ENCODE data around the gene ZMYND10.

The ZMYND10 gene

DNA sequence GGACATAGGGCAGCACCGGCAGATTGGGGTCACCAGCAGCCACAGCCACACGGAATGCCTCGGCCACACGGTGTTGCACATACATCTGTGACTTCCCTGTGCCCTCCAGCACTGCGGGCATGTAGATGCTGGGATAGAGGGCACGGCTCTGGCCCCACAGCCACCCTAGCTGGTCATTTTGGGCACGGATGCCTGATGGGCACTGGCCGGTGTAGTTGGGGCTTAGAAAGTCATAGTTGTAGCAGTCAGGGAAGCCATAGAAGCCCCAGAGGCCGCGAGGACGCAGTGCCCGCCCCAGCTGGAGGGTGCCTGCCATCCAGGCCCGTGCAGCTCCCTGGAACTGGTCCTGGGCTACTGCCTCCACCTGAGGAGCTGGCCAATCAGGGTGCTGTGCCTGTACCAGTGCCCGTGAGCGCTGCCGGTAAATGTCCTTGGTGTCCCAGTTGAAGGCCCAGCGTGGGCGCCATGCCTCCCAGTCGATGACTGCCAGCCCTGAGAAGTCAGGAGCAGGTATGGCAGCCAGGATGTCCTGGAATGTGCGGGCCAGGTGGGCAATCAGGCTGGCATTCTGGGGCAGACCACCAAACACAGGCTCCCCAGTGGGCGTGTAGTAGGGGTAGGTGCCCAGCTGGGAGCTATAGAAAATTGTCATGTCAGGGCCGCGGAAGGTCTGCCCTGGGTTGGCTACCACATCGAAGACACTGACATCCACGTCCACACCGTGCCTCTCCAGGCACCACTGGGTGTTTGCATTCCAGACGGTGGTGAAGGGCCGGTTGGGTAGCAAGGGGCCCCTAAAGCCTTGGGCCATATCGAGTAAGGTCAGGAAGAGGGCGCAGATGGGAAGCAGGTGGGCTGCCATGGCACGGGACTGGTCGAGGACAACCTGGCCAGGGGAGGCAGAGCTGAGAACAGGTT, 43.2 kb downstream of the ZMYND10 start:
- no peak for DNase-seq (ENCODE audit: low spot score)

DNA sequence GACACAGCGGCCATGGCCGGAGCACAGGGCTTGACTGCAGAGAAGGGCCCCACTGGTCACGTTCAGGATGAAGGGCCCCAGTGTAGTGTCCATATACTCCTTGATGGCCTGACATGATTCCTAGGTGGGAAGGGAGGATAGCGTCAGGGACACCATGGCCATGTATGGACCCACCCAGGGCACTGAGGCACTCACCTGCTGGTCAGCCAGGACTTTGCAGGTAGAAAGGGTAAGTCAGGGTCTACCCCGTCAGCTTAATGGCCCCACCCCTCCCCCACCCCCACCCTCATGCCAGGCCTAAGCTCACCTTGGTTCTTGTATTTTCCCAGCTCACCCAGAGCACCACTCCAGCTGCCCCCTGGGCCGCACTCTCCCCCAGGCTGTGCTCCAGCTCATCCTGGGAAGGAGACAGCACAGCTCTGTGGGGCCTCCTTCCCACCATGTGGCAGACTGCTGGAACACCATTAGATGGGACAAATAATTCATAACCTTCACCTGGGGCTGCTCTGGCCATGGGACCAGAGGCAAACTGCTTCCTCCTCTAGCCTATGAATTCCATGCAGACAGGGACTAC, 44.8 kb downstream of the ZMYND10 start:
- no peak for DNase-seq (ENCODE audit: low spot score)

DNA sequence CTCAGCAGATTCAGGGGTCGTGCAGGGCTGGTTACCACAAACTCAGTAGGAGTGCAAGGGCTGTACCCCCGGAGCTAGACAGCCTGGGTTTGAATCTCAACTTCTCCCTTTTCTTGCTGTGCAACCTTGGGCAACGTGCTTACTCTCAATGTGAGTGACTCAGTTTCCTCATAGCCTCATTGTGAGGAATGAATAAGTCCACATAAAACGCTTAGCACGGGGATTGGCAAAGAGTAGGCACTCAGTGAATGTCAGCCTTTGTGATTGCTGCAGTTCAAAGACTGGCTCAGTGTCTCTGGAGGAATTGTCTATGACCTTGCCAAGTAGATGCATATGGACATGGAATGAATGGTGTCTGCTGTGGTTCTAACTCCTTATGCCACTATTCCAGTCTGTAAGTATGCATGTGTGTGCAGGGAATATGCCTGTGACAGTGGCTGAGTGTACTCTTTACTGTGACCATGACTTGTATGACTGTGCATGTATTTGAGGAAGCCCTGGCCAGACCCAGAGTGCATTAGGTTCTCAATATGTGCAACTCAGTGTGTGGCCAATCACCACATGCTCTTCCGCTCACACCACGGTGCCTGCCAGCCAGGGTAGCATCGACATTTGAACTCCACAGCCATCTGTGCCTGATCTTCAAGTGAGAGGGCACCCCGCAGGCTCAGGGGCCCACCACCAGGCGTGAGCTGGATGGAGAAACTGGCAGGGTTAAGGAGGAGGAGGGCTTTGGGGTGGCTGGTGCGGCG, 45.4 kb downstream of the ZMYND10 start:
- DNase-seq (ENCODE audit: low spot score): peak; percentile 61

DNA sequence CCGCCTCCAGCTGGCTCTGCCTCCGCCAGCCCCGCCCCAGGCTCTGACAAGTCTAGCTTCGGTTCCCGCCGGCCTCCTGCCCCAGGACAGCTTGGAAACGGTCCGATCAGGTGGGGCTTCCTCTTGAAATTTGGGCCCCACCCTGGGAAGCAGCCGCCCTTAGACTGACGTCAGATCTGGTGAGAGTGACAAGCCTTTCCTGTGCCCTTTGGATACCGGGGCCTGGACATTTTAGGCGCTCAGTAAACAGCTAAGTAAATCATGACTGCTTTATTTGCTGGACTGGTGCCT, 45.9 kb downstream of the ZMYND10 start:
- DNase-seq (ENCODE audit: low spot score): no peak

DNA sequence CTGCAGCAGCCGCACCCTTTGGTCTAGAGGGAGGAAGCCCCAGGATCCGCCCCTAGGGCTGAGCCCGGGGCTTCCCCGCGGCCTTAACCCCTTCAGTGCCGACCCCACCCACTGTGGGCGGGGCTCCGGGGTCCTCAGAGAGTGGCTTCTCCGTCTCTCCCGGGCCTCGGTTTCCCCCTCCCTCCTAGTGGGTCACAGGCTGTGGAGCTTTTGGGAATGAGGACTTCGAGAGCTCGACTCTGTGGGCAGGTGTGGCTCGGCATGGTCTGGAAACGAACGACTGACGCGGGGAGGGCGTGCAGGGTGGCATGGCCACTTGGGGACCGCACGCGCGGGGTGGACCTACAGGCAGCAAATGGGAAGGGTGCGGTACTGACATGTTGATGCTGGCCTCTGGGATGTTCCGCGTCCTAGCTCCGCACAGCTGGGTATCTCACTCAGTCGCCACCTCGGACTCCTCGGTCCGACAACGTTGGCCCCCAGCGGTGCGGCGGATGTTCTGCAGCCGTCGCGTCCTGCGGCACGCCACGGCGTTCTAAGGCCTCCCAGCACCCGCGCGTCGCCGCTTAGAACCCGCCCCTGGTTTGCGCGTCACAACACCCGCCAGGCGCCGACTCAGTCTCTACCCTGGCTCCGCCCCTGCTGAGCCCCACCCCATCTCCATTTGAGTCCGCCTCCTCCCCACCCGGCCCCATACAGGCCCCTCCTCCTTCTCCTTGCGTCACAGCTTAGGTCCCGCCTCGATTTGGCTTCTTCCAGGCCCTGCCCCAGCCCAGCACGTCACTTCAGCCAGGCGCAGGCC, 46.5 kb downstream of the ZMYND10 start, which contains the start of the genes HYAL3 and NAA80:
TSS of gene HYAL3 (minus strand) at position 570 of the 802 bp plus-strand sequence. CDS start 3,803 bp downstream, outside the sequence.
TSS of gene NAA80 (minus strand) at position 570 of the 802 bp plus-strand sequence. CDS start 1,942 bp downstream, outside the sequence.
- DNase-seq (ENCODE audit: low spot score): peak; percentile 100

DNA sequence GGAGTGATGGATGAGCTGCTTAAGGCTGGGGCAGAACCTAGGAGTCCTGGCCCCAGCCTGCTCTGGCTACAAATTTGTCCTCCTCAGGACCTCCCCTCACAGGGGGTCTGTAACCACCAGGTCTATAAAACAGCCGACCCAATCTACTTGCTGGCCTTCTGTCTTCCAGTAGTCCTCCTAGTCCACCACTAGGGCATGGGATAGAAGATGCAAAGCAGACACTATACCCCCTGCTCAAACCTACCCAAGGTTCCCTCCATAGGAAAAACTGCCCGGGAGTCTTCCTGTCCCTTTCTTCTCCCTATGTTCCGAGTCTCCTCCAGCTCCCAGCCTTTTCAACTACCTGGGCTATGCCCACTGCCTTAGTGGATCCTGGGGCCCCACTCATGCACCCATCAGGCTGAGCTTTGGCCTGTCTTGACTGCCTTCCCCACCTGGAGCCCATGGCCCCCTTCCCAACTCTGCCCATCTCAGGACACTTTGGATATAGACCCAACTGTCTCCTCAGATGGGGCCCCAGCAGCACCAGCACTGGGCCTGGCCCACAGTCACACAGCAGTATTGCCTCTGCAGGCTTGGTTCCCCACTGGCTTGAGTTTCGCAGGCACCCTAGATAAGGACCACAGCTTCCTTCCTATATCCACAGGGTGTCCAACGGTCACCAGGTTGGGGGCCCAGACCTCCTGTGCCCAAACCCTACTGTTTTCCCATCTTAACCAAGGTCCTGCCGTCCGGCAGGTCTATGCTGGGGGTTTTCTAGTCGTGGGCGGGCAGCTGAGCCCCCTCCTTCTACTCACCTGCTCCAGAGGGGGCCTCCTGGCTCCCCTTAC, 47.4 kb downstream of the ZMYND10 start:
- peak; percentile 70 for DNase-seq (ENCODE audit: low spot score)

DNA sequence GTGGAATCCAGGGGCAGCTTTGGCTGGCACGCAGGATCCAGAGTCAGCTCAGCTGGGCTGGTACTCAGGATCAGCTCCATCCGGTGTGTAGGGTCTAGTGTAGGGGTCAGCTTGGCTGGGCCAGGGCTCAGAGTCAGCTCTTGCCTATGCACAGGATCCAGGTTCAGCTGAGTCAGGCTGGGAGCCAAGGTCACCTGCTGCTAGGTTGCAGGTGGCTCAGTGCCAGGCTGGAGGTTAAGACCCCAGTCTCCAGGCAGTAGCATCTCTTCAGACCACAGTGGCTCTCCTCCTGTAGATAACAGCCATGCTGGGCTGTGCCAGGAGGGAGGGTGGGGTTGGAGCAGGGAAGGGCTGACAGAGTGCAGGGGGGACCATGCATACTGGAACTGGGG, 48.2 kb downstream of the ZMYND10 start:
- DNase-seq (ENCODE audit: low spot score): no peak

DNA sequence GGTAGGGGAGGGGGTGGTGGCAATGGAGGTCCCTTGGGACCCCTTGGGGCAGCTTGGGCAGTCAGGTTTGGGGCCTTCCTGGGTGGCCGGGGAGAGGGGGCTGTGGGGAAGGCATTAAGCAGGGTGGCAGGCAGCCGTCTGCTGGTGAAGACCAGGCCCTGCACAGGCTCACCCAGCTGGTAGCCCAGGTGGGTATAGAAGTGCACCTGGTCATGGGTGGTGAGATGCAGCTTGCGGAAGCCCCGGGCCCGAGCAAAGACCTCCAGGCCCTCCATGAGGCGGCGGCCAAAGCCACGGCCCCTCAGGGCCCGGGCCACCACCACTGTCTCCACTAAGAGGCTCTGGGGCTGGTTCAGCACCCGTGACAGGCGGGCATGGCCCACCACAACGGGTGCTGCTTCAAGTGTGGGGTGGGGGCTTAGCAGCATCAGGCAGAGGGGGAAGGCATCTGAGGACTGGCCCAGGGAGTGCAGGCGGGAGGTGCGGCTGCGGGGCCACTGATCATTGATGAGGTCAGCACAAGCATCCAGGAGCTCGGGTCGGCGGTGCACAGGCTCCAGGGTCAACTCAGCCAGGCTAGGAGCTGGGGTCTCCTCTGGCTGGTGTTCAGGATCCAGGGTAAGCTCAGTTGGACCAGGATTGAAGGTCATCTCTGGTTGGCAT, 48.7 kb downstream of the ZMYND10 start:
- DNase-seq (ENCODE audit: low spot score): peak; percentile 64

DNA sequence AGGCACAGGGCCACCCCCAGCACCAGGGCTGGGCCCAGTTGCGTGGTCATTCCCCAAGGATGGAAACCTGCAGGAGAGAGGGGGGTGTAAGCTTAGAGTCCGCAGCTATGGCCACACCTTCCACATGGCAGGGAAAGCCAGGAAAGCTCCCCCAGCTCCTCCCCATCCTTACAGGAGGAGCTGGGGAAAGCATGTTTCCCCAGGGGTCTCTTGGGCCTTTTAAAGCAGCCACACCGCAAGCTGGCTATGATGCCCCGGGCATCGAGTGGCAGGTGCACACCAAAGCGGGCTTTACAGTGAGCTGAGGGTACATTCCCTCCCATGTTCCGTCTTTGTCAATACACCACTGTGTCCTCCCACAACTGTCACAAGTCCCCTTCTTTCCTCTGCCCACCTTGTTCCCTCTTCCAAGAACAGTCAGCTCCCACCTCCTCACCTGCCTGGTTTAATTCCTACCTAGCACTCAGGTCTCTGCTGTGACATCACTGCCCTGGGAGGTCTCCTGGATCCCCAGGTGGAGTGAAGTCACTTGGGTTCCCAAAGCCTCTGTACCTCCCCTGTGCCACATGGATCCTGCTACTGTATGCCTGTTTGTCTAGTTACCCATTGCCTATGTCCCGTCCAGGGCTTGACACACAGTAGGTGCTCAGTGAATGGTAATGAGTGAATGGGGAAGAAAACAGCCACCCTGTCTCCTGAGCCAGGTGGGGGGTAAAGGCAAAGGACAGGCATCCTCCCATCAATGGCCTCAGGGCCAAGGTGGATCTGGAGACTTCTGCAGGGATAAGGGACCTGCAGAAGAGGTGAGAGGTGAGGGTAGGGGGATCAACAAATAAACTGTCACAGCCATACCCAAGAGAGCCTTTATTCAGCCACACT, 49.7 kb downstream of the ZMYND10 start:
- peak; percentile 61 for DNase-seq (ENCODE audit: low spot score)

DNA sequence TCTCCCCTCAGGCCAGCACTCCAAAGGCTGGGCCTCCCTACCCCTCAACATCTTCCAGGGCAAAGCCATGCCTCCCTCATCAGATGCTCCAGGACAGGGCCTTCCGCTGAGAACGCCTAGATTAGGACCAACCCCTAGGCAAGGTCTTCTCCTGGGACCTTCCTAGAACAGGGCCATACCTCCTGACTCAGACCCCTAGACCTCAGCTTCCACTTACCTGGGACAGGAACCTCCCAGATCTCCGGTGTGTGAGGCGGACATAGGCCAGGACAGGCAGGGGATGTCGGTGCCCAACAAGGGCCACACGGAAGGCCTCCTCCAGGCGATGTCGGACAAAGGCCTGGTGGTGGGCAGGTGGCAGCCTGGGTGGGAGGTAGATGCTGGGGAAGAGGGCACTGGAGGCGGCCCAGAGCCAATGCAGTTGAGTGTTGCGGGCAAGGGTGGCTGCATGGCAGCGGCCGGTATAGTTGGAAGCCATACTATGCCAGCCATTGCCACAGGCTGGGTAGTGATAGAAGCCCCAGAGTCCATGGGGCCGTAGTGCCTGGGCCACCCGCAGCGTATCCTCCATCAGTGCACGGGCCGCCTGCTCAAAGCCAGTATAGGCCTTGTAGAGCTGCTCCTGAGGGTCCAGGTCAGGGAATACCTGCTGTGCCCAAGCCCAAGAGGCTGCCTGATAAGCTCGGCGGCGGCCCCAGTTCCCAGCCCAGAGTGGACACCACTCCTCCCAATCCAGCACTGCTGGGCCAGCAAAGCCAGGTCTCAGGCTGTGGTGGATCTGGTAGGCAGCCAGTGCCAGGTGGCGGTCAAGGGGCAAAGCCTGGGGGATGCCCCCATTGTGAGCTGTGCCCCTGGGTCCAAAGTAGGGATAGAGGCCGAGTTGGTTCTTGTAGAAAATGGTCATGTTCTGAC, 50.8 kb downstream of the ZMYND10 start:
- no peak for DNase-seq (ENCODE audit: low spot score)

DNA sequence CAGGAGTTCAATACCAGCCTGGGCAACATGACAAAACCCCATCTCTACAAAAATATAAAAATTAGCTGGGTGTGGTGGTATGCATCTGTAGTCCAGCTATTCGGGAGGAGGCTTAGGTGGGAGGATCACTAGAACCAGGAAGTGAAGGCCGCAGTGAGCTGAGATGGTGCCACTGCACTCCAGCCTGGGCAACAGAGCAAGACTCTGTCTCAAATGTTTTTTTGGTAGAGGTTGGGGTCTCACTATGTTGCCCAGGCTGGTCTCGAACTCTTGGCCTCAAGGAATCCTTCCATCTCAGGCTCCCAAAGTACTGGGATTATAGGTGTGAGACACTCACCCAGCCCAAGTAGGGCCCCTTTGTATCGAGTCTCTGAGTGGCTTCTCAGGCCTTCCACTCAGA, 51.4 kb downstream of the ZMYND10 start:
- no peak for DNase-seq (ENCODE audit: low spot score)

DNA sequence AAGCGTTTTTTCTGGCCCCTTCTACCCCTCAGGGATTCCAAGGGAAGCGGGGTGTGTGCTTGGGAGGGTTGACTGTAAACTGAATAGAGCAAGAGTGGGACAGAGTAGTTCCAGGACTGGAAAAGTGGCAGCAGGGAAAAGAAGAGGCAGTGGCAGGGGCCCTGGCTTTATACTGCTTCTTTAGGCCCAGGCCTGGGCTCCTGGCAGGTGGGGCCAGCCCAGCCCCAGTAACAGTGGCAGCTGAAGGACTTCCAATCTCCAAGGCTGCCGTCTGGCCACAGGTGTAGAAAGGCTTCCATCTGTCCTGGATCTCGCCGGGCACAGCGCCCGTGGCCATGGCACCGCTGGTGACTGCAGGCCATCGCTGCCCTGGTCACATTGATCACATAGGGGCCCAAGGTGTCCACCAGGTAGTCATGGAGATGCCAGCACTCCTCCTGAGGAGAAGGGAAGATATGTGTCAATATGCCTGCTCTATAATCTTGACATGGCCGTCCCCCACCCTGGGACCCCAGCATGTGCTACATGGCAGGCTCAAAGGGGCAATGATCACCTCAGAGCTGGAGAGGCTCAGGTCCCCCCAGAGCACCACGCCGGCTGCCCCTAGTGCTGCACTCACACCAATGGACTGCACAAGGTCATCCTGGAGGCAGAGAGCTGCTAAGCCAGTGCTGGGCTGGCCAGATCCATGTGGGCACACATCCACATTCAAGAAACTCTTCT, 52.3 kb downstream of the ZMYND10 start:
- no peak for DNase-seq (ENCODE audit: low spot score)

DNA sequence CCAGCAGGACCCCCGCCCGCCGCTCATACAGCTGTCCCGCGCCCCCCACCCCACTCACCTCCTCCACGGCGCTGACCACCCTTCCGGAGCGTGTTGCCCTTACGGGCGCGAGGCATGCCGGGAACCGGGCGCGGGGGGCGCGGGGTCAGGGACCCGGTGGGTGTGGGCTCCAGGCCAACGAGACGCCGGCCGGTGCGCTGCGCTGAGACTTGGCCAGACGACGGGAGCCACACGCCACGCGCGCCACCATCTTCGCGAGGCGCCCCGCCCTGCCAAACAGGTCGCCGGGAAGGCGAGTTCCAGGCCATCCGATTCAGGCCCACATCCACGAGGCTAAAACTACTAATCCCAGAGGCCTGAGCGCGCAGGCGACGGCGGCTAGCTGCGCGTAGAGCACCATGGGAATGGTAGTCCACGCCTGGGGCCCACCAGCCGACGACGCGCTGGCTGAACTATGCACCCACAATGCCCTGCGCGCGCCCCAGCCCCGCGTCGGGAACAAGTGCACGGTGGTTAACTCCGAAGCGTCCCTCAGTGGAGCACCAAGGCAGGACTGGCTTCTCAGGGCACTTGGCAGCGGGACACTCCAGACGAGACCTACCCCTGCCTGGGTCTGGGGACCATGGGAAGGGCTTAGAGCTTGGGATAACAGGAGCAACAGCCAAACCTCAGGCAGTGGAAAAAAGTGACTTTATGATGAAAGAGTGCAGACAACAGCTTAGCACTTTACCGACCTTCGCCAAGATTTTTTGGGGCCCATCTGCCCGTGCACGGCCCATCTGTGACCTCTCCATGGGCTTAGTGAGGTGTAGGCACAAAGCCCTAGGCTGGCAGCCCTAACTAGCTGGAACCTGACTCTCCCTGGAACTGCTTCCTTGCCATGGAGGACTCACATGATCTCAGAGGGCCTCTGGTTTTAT, 53.1 kb downstream of the ZMYND10 start, which contains the start of gene IFRD2:
TSS of gene IFRD2 (minus strand) at position 271 of the 920 bp plus-strand sequence. CDS start at position 116, 155 bp downstream.
- peak; percentile 96 for DNase-seq (ENCODE audit: low spot score)

Data from left forelimb (tissue), 1 donor.